Activated CD8-positive, alpha-beta memory T cell treated with anti-CD3 and anti-CD28 coated beads for 48 hours (primary cell): ENCODE measurements around the gene PIN1.

Experiments
- DNase-seq, 3 experiments: peaks; one replicate each; pipeline ENCODE4 v3.0.0-alpha.2; 2020; ENCODE audit warnings: low read depth in 2 of 3, low spot score in 2 of 3

PIN1 gene

DNA sequence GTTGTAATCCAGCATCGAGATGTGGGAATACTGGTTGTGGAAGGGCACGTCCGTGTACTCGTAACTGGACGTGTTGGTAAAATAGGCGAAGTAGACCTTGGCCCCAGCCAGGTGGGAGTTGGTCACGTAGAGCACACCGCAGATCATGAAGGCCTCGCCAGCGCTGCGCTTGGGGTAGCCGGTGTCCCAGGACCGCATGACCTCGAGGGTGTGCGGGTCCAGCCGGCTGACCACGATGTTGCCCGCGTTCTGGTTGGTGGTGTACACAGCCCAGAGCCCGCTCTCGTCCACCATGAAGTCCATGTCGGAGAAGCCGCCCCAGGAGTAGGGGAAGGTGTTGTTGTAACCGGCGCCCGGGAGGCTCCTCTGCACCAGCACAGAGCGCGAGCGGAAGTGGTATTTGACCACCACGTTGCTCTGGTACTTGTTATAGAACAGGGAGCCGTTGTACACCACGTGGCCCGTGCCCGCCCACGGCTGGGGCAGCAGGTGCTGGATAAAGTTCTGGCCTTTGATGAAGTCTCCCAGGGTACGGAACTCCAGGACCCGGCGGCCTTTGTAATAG, 19.2 kb downstream of the PIN1 start:
- DNase-seq, result no peak

DNA sequence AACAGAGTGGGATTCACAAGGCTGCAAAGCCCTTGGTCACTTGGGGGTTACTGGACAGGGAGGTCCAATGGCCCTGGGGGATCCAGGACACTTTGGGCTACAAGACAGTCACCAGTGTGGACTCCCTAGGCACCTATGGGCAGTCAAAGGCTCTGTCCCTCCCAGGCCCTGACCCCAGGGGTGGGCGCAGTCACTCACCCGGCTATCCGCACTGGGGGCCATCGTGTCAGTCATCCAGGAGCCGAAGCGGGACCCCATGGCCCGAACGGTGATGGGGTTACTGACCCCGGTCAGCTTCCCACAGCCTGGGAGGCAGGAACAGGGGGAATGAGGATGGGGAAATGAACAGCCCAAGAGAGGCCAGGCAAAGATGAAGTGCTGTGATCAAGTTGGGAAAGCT, 21.5 kb downstream of the PIN1 start:
- no peak for DNase-seq

DNA sequence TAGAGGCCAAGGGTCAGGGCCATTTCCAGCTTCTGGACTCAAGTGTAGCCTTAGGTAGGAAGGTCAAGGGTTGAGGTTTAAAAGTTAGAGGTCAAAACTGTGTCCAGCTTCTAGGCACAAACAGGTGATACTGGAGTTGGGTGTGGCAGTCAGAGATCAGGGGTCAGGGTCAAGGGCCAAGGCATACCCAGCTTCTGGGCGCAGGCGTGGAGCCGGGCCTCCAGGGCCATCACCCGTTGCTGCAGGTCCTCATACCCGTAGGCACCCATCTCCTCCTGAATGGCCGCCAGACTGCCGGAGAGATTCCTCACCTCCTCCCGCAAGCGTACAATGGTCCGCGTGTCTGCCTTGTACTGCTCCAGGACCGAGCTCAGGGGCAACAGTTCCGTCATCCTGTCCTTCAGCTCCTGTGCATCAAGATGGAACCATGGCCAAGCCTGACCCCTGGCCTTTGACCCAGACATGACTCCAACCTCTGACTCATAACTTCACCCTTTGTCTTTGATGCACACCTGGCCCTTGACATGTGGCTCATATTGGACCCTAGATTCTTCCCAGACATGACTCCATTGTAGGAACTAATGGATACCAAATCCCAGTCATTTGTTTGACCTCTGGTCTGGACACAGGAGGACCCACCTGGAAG, 22.1 kb downstream of the PIN1 start:
- no peak for DNase-seq

DNA sequence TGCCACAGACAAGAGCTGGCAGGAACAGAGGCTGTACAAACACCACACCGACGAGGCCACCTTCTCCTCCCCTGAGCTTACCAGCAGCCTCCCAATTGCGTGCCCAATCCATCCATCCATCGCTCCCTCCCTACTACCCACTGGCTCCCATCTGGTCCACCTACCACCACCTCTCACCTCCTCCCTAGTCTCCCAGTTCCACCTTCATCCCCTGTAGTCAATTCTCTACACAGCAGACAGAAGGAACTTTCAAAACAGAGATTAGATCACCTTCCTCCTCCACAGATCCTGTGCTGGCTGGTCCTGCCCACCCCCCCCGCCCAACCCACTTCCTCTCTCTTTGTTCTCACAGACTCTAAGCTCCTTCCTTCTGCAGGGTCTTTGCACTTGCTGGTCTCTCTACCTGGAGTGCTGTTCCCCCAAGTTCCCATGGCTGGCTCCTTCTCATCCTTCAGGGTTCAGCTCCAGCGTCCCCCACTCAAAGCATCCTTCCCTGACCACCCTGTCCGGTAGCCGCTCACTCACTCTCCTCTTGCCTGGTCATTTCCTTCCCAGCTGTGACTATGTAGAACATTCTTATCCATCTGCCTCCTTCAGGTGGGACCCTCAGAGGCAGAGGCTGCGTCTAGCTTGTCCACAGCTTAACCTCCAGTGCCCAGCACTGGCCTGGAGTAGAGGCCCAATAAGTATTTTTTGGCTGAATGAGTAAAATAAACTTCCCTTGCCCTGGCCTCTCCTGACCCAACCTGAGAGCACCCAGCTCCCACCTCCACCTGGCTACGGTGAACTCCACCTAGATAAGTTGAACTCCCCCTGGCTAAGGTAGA, 23.0 kb downstream of the PIN1 start:
- no peak for DNase-seq

DNA sequence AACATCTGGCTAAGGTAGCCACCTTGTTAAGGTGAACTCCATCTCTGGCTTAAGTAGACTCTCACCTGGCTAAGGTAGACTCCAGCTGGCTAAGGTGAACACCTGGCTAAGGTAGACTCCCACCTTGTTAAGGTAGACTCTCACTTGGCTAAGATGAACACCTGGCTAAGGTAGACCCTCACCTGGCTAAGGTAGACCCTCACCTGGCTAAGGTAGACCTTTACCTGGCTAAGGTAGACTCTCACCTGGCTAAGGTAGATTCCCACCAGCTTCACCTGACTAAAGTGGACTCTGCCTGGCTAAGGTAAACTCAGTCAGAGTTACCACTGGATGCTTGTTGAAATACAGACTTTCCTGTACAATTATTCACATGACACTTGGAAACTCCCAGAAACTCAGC, 23.6 kb downstream of the PIN1 start:
- DNase-seq, result no peak

DNA sequence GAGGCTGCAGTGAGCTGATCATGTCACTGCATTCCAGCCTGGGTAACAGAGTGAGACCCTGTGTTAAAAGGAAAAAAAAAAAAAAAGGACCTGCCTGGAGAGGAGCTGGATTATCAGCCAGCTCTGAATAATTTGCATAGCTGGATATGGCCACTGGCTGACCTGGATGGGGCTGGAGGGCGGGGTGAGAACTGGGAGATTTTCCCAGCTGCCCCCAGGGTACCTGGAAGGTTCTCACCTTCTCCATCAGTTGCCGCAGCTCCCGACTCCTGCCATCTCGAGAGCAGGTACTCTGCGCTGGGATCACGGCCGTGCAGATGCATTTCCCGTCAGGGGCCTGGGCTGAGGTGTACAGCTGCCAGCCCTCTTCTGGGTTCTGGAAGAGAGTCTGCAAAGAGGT, 25.3 kb downstream of the PIN1 start:
- no peak for DNase-seq

DNA sequence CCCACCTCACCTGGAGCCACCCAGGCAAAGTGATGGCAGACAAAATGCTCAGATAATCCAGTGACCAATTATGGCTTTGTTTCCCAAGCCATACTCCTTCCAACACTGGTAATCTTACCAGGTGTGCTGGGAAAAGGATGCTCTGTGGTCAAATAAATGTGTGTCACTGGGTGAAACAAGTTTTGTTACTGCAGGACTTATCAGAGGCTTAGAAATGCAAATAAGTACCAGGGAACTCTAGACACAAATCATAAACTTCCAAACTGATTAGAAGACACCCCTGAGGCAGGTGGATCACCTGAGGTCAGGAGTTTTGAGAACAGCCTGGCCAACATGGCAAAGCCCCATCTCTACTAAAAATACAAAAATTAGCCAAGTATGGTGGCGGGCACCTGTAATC, 26.4 kb downstream of the PIN1 start:
- no peak for DNase-seq

DNA sequence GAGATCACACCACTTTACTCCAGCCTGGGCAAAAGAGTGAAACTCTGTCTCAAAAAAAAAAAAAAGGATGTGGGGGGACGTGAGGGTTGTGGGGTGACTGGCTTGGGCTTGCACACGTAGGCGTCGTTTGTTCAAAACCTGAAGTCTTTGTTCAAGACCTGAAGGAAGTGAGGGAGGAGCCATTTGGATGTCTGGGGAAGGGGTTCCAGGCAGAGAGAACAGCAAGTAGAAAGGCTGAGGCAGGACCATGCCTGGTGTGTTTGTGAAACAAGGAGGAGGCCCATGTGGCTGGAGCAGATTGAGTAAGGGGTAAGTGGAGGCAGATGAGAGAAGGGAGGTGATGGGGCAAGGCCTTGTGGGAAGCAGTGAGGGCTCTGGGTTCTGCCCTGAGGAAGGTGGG, 27.8 kb downstream of the PIN1 start:
- DNase-seq, result no peak

DNA sequence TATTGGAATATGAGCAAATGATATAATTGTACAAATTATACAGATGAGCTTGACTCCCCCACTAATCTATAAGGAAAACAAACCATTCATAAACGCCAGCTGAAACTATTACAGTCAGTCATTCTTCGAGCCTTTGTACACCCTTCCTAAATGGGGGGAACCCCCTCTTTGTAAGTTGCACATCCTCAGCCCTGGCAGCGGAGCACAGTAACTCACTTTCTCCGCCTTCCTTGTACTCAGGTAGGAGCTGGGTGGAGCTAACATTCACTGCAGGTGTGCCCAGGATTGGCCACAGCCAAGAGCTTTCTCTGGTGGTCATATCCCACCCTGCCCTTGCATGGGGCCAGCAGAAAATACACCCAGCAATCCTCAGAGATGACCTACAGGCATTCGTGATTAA, 28.6 kb downstream of the PIN1 start:
- no peak for DNase-seq

DNA sequence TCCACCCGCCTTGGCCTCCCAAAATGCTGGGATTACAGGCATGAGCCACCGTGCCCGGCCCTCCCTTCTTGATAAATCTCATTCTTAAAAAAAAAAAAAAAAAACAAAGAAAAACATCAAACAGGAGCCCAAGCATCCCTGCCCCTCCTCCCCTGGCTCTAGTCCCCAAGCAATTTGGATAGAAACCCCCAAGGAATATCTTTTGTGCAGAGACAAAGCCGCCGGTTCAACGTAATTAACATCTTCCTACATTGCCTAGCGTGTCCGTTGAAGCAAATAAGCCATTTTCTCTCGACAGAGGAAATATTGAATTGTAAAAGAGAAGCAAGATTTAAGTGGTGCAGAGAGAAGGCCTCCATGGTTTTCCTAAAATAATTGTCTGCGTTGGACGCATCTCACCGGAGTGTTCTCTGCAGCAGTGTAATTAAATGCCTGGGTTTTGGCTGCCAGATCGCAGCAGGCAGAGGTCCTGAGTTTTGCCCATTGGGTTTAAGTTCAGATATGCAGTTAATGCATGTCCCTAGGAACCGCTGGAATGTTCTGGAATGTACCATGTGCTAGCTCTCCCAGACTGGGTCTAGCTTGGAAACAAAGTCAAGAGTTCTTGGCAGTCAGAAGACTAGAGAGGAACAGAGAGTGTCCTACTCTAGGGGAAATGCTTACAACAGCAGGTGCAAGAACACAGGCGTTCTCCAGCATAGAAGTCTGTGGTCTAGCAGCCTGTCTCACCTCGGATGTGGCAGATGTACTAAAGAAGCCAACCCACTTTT, 30.8 kb downstream of the PIN1 start:
- no peak for DNase-seq

DNA sequence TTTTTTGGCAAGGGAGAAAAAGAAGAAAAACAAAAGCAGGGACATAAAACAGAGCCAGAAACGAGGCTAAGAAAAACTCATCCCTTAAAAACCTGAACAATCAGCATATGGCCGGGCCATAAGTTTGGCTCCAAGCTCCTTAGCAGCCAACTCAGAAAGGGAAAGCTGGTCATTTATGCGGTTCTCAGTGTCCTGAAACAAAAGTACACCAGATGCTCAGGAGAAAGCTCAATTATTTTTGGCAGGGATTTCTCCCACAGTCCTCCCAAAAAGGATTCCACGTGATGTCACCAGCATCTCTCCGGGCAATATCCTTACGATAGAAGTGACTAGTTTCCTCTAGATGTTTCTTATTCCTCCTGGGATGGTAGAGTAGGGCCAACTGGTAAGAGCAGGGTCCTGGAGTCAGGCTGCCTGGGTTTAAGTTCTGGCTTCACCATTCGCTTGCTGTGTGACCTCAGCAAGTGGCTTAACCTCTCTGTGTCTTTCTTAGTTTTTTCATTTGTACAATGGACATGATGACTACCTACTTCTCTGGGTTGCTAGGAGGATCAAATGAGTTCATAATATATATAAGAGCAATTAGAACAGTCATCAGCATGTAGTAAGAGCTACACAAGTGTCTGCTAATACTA, 34.0 kb downstream of the PIN1 start:
- no peak for DNase-seq

DNA sequence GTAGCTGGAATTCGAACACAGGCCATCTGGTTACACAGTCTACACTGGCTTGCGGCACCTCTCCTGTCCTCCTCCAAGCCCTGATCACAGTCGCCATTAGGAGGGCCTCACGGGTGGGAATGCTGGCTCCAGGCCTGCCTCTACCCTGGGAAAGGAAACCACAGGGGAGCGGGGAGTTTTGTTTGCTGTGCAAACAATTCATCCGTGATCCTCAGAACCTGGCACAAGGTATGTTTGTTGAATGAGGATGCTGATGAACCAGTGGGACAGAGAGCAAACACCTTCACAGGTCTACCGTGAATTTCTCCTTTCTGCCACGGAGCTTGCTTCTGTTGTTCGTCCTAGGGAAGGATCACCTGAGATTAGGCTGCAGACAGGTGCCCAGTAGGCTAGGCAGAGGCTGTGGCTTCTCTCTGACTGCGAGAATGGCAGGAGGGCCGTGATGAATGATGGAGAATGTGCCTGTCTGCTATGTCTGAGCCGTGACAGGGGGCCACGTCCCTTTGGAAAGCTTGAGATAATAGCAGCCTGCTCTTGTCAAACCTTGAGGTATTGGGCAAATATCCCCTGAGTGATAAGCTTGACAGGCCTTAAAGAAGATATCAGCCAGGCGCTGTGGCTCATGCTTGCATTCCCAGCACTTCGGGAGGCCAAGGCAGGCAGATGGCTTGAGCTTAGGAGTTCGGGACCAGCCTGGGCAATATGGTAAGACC, 36.7 kb downstream of the PIN1 start:
- DNase-seq, result no peak

DNA sequence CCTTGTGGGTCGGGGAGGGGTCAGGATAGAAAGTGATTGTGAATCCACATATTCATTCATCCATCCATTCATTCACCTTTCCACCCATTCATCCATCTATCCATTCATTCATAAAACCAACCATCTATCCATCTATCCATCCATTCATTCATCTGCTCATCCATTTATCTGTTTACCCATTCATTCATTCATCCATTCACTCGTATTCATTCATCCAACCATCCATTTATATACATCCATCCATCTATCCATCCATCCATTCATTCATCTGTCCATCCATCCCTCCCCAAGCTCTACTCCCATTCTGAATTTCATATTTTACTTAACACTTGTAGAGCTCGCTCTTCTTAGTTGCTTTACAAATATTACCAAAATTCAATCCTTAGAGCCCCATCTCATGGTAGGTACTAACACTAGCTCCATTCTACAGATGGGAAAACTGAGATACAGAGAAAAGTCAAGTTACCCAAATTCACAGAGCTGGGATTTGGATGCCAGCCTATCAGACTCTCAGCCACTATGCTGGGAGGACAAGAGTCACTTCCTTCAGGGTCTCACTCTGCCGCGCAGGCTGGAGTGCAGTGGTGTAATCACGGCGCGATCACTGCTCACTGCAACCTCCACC, 37.6 kb downstream of the PIN1 start:
- DNase-seq, result no peak

DNA sequence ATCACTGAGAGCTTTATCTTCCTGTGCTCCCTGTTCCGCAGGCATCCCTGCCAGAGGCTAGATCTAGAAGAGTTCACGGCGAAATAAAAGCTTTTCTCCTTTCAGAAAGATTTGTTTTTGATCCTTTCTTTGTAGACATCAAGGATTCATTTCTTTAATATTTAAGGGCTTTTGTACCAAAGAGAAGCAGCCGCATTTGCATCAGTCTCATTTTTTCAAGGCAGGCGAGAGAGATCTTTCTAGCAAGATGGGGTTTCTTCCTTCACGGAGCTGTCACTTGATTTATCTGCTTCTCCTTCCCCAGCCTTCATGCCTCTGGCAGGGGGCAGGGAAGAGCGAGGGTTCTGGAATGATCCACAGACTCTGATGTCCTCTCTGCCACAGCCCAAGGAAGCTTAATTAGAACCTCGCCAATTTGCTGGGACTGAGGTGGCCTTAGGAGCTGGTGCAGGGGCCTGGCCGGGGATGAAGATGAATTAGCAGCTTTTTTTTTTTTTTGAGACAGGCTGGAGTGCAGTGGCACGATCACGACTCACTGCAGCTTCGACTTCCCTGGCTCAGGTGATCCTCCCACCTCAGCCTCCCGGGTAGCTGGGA, 40.0 kb downstream of the PIN1 start:
- DNase-seq, result no peak

DNA sequence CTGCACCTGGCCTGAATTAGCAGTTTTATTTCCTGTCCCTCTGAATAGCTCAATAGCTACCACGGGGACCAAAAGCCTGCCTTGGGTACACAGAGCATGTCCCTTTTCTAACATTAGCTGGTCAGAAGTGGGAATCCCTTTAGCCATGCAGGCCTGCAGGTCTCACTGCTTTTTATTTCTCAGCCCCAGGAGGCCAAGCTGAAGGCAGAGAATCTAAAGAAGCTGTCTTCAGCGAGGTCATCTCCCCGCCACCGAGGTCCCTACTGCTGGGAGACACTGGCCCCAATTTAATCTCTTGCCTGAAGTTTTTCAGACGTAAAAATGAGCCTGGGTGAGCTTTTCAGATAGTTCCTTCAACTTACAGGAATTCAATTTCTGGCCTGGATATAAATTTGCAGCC, 40.7 kb downstream of the PIN1 start:
- no peak for DNase-seq

DNA sequence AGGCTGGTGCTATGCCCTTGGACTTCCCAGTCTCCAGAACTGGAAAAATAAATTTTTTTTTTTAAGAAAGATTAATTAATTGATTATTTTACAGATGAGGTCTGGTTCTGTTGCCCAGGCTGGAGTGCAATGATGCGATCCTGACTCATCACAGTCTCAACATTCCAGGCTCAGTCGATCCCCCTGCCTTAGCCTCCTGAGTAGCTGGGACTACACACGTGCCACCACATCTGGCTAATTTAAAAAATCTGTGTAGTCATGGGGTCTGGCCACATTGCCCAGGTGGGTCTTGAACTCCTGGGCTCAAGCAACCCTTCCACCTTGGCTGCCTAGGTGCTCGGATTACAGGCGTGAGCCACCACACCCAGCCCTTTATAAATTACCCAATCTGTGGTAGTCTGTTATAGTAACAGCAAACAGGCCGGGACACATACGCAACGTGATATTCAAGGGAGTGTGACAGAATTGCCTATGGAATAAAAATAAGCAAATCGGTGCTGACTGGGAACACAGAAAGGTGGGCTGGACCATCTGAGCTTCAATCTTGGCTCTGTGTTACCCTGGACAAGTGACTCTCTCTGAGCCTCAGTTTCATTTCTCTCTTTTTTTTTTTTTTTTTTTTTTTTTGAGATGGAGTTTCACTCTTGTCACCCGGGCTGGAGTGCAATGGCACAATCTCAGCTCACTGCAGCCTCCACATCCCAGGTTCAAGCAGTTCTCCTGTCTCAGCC, 42.8 kb downstream of the PIN1 start:
- no peak for DNase-seq

DNA sequence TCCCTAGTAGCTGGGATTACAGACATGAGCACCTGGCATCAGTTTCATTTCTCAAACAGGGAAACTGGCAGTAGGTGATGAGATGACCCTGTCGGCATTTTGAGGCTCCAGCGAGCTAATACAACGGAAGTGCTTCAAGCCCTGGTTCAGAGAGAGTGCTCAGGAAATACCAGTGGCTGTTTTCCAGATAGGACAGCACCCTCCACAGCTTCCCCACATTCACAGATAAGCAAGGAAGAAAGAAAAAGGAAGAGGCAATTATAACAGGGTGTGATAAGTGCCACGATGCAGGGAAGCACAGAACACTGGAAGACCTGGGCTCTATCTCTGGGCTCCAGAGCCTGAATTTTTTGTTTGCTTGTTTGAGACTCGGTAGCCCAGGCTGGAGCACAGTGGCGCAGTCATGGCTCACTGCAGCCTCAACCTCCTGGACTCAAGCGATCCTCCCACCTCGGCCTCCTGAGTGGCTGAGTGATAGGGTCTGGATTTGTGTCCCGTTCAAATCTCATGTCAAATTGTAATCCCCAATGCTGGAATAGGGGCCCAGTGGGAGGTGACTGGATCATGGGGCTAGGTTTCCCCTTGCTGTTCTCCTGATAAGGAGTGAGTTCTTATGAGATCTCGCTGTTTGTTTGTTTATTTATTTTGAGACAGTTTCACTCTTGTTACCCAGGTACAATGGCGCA, 43.5 kb downstream of the PIN1 start:
- DNase-seq, result no peak

DNA sequence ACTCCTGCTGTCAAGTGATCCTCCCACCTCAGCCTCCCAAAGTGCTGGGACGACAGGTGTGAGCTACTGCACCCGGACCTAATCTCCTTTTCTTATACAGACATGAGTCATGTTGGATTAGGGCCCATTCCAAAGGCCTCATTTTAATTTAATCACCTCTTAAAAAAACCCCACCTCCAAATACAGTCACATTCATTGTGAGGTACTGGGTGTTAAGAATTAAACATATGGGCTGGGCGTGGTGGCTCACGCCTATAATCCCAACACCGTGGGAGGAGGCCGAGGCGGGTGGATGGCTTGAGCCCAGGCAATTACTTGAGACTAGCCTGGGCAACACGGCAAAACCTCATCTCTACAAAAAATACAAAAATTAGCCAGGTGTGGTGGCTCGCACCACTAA, 46.6 kb downstream of the PIN1 start:
- DNase-seq, result no peak
